Lower leg skin (tissue), 3 donors: ENCODE results near the gene ZFAND5.

ENCODE experiments used
- POLR2A ChIP-seq, 2 donors: fragments of 450-650 bp; IDR thresholded peaks; one replicate each; pipeline ENCODE4 v1.6.1; 2016 to 2017; ENCODE audit warnings: antibody characterized with exemption in 2 of 2, mild to moderate bottlenecking in 1 of 2, moderate library complexity in 1 of 2
- TF ChIP-seq, protein P1 (sequence below), 3 donors: fragments of 450-650 bp; IDR thresholded peaks; one replicate each; pipeline ENCODE4 v1.5.1; 2016; ENCODE audit warnings: antibody characterized with exemption in 3 of 3, mild to moderate bottlenecking in 3 of 3, moderate library complexity in 2 of 3

DNA sequence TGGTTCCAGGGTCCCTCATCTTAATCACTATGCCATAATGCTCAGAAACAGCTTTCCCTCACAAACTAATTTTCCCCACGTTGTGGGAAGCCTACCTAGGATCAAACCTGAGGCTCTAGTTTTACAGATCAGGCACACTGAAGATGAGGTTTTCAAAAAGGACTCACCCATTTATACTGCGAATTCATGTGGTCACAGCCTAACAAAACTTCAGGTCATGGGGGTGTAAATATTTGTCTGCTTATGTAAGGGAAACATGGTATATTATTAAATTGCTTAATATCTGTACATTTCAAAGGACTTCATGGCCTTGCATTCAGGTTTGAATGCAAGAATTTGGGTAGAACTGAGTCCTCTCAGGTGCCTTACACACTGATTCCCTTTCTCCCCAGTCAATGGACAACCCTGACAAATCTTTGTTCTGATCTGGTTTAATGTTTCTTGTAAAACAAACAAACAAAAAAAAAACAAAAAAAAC lies 12.1 kb downstream of the ZFAND5 start:
- TF ChIP-seq, protein P1, sequence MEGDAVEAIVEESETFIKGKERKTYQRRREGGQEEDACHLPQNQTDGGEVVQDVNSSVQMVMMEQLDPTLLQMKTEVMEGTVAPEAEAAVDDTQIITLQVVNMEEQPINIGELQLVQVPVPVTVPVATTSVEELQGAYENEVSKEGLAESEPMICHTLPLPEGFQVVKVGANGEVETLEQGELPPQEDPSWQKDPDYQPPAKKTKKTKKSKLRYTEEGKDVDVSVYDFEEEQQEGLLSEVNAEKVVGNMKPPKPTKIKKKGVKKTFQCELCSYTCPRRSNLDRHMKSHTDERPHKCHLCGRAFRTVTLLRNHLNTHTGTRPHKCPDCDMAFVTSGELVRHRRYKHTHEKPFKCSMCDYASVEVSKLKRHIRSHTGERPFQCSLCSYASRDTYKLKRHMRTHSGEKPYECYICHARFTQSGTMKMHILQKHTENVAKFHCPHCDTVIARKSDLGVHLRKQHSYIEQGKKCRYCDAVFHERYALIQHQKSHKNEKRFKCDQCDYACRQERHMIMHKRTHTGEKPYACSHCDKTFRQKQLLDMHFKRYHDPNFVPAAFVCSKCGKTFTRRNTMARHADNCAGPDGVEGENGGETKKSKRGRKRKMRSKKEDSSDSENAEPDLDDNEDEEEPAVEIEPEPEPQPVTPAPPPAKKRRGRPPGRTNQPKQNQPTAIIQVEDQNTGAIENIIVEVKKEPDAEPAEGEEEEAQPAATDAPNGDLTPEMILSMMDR (IDR thresholded peaks at IDR 0.05) = no peak
- no peak for TF ChIP-seq POLR2A (IDR thresholded peaks at IDR 0.05)
